ENCODE measurements around the gene VMP1. TPM values are rescaled to one million over a fixed set of nuclear protein-coding genes. Genes with fewer than 3 reads are reported as not detected.
"Not testable (repeated sequence)": the region's sequence is repeated elsewhere in the genome, so short reads cannot be mapped to it uniquely, and the experiment has no call there.

VMP1 gene
- total RNA-seq, 1 experiment from 2014 or later: 150 TPM

DNA sequence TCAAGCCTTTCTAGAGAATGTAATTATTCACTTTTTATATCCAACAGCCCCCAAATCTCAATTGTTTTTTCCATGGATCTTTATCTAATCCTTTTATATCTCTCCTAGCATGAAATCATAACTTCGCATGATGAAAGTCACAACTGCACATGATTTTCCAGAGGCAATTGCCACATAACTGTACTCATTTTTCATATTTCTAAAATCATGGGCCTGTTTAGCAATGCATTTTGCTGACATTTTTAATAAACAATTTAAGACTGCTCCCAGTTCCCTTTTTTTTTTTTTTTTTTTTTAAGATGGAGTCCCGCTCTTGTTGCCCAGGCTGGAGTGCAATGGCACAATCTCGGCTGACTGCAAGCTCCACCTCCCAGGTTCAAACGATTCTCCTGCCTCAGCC lies 83.5 kb downstream of the VMP1 start:
- in situ Hi-C loops (cut with HindIII; ENCODE audit: low pct_unique_long_range_greater_than_20kb, low sequenced_read_pairs): no loop called here
- DNase-seq (ENCODE audit: low read depth): no peak

DNA sequence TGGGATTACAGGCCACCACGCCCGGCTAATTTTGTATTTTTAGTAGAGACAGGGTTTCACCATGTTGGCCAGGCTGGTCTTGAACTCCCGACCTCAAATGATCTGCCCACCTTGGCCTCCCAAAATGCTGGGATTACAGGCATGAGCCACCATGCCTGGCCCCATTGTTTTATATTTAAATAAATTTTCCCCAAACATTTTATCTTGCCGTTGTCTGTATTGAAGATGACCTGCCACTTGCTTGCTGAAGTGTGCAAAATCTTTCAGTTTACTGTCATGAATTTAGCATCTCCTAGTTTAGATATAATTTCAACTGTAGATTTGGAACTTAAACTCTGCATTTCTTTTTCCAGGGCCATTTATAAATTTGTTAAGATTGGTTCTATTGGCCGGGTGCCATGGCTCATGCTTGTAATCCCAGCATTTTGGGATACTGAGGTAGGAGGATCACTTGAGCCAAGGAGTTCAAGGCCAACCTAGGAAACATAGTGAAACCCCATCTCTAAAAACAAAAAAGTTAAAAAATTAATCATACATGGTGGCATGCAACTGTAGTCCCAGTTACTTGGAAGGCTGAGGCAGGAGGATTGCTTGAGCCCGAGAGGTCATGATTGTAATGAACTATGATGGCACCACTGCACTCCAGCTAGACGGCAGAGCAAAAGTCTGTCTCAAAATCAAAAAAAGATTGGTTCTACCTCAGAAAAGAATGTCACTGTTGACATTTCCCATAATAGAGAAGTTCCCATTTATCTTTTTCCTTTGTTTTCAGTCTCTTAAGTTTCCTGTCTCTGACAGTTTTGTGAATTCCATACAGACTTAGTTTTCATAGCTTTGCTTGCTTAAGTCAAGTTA lies 84.4 kb downstream of the VMP1 start:
- DNase-seq (ENCODE audit: low read depth): peak; percentile 67
- in situ Hi-C loops (cut with HindIII; ENCODE audit: low pct_unique_long_range_greater_than_20kb, low sequenced_read_pairs): no loop called here

DNA sequence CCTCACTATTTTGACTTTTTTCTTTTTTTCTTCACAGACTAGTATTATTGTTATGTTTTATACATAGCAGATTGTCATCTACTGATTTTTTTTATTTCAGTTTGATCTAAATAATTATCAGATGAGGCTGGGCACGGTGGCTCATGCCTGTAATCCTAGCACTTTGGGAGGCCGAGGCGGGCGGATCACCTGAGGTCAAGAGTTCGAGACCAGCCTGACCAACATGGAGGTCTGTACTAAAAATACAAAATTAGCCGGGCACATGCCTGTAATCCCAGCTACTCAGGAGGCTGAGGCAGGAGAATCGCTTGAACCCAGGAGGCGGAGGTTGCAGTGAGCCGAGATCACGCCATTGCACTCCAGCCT lies 85.0 kb downstream of the VMP1 start:
- DNase-seq (ENCODE audit: low read depth); in situ Hi-C loops (cut with HindIII; ENCODE audit: low pct_unique_long_range_greater_than_20kb, low sequenced_read_pairs): not testable (repeated sequence)

DNA sequence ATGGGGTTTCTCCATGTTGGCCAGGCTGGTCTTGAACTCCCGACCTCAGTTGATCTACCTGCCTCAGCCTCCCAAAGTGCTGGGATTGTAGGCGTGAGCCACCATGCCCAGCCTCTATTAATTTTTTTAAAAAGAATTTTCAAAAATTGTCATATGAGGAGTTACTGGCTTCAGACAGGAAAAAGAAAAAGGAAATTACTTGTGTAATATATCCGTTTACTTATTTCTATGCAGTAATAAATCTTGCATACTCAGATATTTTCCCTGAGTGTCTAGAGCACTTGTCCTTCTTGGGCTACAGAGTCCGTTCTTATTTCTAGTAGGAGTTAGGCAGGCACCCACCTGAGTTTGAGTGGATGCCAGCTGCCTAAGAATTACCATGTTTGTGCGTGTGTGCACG lies 85.8 kb downstream of the VMP1 start:
- in situ Hi-C loops (cut with HindIII; ENCODE audit: low pct_unique_long_range_greater_than_20kb, low sequenced_read_pairs): no loop called here
- no peak for DNase-seq (ENCODE audit: low read depth)

DNA sequence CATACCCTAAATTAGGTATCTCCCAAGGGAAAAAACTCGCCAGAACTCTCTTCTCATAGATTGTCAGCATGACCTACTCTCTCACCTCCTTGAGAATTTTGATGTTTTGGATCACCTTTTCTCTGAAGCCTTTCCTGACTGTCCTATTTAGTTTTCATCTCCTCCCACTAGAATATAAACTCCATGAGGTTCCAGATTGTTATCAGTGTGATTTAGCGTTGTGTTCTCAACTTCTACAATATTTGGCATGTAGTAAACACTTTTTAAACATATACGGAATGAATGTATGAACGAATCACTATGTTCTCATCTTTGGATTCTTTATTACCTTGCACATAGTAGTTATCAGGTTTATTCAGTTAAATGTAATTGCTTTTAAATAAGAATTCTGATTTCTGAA lies 88.7 kb downstream of the VMP1 start:
- in situ Hi-C loops (cut with HindIII; ENCODE audit: low pct_unique_long_range_greater_than_20kb, low sequenced_read_pairs): no loop called here
- DNase-seq (ENCODE audit: low read depth): no peak

DNA sequence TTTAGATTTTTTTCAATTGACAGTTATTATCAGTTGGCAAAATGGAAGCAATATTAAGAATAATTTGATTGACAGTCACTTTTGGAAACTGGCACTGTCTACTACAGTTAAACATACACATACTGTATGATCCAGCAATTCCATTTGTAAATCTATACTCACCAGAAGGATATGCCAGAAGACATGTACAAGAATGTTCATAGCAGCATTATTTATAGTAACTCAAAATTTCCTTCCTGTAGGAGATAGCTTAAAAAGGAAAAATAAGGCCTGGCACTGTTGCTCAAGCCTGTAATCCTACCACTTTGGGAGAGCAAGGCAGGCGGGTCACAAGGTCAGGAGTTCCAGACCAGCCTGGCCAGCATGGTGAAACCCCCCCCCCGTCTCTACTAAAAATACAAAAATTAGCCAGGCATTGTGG lies 89.3 kb downstream of the VMP1 start:
- DNase-seq (ENCODE audit: low read depth): no peak
- in situ Hi-C loops (cut with HindIII; ENCODE audit: low pct_unique_long_range_greater_than_20kb, low sequenced_read_pairs): no loop called here

DNA sequence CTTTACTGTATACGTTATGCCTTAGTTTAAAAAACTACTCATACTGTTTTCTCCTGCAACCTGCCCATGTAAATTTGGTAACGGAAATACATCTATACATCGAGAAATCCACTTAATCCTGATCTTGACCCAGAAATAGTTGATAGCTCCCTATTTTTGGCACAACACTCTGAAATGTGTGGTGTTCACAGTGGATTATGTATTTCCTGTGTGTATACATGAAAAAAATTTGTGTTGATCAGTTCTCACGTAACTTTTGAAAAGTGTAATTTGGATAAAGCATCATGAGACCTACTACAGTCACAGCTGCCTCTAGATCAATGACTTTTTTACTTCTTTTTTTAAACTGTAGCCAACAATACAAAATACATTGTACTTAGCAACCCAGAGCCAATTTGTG lies 90.7 kb downstream of the VMP1 start:
- no peak for DNase-seq (ENCODE audit: low read depth)
- in situ Hi-C loops (cut with HindIII; ENCODE audit: low pct_unique_long_range_greater_than_20kb, low sequenced_read_pairs): no loop called here

DNA sequence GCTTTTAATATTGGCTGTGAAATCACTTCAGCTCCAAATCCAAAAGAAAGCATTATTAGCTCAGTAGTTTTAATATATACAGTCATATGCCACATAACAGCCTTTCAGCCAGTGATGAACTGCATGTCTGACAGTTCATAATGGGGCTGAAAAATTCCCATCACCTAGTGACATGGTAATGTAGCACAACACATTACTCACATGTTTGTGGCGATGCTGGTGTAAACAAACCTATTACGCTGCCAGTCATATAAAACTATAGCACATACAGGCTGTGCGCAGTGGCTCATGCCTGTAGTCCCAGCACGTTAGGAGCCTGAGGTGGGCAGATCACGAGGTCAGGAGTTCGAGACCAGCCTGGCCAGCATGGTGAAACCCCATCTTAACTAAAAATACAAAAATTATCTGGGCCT lies 93.1 kb downstream of the VMP1 start:
- in situ Hi-C loops (cut with HindIII; ENCODE audit: low pct_unique_long_range_greater_than_20kb, low sequenced_read_pairs): no loop called here
- DNase-seq (ENCODE audit: low read depth): peak; percentile 33

DNA sequence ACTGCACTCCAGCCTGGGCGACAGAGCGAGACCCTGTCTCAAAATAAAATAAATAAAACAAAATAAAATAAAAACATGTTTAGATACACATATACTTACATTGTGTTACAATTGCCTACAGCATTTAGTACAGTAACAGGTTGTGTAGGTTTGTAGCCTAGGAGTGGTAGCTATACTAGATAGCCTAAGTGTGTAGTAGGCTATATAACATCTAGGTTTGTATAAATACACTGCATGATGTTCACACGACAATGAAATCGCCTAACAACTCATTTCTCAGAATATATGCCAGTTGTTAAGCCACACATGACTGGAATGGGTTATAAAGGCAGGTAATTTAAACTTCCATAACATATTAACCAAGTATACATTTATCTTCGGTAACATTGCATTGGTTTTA lies 94.7 kb downstream of the VMP1 start:
- no peak for DNase-seq (ENCODE audit: low read depth)
- in situ Hi-C loops (cut with HindIII; ENCODE audit: low pct_unique_long_range_greater_than_20kb, low sequenced_read_pairs): no loop called here

DNA sequence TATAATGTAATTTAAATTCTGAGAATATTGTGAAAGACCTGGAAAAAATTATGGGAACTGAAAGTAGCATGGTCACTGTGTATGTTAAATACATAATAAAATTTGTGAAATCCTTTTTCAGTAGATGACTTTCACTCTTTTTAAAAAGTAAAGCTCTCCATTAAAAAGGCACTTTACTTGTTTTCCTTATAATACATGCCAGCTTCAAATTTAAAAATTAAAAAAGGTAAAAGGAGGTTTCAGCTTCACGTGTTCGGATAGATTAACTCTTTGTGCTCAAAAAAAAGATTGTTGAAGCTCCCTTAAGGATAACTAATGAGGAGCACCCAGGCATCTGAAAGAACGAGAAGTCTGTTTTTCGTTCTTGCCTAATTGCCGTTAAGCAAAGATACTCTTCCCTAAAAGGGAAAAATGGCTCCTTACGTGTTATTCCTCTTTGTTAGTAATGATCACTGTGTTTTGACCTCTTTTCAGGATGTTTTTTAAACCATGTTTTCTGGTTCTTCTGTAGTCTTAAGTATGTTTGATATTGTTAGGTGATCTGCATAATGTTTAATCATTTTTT lies 97.5 kb downstream of the VMP1 start:
- no peak for DNase-seq (ENCODE audit: low read depth)
- in situ Hi-C loops (cut with HindIII; ENCODE audit: low pct_unique_long_range_greater_than_20kb, low sequenced_read_pairs): no loop called here

DNA sequence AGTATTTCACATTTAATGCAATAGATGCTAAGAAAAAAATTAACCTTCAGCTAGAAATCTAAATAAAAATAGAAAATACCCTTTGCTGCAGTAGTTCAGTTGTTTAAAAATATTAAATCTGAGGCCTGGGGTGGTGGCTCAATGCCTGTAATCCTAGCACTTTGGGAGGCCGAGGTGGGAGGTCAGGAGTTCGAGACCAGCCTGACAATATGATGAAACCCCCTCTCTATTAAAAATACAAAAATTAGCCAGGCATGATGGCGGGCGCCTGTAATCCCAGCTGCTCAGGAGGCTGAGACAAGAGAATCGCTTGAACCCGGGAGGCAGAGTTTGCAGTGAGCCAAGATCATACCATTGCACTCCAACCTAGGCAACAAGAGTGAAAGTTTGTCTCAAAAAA lies 98.9 kb downstream of the VMP1 start:
- DNase-seq (ENCODE audit: low read depth); in situ Hi-C loops (cut with HindIII; ENCODE audit: low pct_unique_long_range_greater_than_20kb, low sequenced_read_pairs): not testable (repeated sequence)

DNA sequence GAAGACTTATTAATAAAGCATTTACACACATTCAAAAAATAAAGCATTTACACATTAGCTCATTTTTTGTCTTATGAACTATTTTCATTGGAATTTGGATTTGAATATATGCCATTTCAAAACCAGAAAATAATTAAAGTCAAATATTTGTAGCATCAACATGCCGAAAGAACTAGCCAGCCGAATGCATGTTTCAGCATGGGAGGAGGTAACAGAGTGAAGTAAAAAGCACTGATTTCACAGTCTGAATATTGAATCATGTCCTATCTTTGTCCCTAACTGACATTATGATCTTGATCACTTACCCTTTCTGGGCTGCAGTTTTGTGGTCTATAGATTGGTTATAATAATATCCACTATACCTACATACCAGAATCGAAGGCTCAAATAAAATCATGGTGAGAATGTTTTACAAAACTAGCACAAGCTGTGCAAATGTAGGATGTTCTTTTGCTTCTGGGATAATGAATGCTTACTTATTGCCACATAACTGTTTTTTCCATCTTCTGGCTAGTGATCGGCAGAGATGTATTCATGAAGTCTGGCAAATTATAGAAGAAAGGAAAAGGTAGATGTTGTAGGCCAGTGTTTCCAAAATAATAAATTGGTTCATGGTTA lies 100.5 kb downstream of the VMP1 start:
- DNase-seq (ENCODE audit: low read depth): no peak
- in situ Hi-C loops (cut with HindIII; ENCODE audit: low pct_unique_long_range_greater_than_20kb, low sequenced_read_pairs): no loop called here

DNA sequence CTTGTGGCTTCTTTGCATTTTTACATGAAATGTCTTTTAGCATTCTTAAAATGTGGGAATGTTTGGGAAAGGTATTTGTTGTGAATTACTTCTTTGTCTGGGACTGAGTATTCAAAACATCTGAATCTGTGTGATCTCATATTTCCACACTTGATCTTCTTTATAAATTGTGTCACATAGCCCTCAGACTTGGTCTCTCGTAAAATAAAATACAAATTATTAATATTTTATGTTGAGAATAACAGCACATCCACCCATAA lies 103.4 kb downstream of the VMP1 start:
- DNase-seq (ENCODE audit: low read depth): no peak
- in situ Hi-C loops (cut with HindIII; ENCODE audit: low pct_unique_long_range_greater_than_20kb, low sequenced_read_pairs): no loop called here

DNA sequence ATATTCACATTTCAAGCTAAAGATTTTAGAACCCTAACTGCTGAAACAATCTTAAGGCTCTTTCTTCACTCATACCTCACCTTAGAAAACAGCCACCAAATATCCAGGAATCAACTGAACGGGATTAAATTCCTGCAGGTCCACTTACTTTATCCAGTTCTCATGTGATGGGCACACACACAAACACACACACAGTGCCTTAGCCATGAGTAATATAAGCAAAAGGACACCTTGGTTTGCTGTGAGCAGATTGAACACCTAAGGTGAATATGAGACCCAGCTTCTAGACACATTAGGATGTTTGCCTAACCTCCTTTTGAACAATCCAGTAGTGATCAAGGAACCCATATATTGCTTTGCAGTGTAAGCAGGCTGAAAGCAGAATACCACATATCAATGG lies 103.8 kb downstream of the VMP1 start:
- in situ Hi-C loops (cut with HindIII; ENCODE audit: low pct_unique_long_range_greater_than_20kb, low sequenced_read_pairs): no loop called here

DNA sequence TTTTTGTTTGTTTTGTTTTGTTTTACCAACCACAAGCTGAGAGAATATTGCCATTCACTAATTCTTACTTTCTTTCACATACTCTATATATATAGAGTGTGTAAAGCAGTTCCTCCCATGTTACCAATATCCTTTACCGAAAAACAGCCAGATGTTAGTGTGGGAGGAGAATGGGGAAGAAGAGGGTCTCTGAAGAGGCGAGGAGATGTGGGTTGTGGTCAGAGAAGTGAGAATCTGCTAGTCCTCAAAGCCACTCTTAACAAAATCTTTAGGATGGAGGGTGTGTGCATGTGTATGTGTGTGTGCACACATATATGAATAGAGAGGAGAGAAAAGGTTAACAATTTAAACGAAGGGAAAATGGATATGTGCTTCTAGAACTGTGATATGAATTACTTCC lies 104.7 kb downstream of the VMP1 start:
- DNase-seq (ENCODE audit: low read depth): no peak
- in situ Hi-C loops (cut with HindIII; ENCODE audit: low pct_unique_long_range_greater_than_20kb, low sequenced_read_pairs): no loop called here

More for the DNA sequence above, 103.8 kb downstream of the VMP1 start:
- no peak for DNase-seq (ENCODE audit: low read depth)

DNA sequence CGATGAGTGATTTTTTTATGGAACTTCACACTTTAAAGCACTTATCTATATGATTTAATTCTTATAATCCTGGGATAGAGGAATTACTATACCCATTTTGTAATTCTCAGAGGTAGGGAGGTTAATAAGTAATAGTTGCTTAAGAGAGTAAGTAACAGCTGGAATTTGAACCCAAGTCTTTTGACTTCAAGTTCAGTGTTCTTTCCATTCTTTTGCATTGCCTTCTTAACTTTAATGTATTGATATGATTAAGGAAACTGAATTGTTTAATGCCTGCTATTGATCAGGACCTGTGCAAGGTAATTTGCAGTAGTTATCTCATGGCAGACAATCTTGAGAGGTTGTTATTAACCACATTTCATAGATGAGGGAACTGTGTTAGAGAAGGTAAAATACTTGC lies 106.8 kb downstream of the VMP1 start:
- in situ Hi-C loops (cut with HindIII; ENCODE audit: low pct_unique_long_range_greater_than_20kb, low sequenced_read_pairs): no loop called here
- DNase-seq (ENCODE audit: low read depth): no peak

DNA sequence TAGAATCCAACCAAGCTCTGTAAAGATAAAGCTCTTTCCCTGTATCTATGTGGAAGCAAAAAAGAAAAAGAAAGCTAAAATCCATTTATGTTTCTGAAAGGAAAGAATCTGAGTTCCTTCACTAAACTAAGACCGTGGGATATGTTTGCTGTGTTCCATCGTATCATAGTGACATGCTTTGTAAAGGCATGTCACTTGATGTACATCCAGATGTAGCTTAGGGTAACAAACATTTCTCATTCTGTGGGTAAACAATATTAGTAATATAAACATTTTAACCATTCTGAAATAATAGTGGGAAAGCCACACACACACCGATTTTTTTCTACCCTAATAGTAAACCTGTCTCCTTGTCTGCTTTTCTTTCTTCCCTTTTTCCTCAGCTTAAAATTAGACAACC lies 107.2 kb downstream of the VMP1 start:
- DNase-seq (ENCODE audit: low read depth): no peak
- in situ Hi-C loops (cut with HindIII; ENCODE audit: low pct_unique_long_range_greater_than_20kb, low sequenced_read_pairs): no loop called here

DNA sequence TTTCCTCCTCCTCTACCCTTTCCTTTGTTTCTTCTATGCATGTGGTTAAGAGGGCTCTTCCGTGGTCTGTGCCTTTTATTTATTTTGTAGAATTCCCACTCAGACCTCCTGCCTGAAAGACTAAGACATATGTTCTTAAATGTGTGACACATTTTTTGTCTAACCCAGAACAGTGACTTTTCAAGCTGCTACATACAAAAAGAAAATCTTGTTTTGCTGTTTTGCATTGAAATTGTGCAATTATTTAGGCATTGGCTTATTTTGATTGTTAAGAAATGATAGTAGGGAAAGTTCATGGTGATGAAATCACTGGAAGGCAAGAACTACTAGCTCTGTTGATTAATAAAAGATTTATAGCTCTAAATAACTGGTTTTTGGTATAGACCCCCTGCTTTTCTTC lies 108.5 kb downstream of the VMP1 start:
- DNase-seq (ENCODE audit: low read depth): no peak

DNA sequence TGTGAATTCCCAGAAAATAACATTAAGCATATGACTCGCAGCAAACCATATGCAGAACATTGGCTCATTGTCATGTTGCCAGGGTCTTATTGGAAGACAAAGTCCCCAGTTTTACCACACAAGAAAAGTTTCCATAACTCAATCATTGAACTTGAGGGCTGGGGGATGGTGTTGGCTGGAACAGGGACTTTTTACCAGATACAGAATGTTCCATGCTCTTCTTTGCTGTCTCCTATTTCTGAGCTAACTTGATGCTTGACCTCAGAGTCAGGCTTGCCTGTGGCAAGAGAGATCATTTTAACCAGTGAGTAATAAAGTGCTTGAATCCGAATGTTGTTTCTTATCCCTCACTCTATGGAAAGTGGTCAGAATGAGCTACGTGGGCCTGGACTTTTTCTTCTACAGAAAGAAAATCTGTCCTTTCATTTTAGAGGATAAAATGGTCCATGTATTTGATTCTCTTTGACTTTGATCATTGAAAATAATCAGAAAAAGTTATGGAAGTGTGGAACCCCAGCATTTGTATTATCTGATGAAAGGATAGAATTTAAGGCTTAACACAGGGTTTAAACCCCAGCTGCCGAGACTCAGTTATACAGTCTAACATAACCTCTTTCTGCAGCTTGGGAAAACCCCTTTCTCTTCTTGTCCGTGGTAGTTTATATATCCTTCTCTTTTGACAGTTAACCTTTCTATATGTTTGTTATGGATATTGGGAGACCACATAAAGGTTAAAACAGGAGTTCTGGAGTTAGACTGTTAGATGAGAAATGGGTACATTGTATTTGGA lies 118.3 kb downstream of the VMP1 start:
- no peak for DNase-seq (ENCODE audit: low read depth)
- in situ Hi-C loops (cut with HindIII; ENCODE audit: low pct_unique_long_range_greater_than_20kb, low sequenced_read_pairs): no loop called here

More for the DNA sequence above, 108.5 kb downstream of the VMP1 start:
- in situ Hi-C loops (cut with HindIII; ENCODE audit: low pct_unique_long_range_greater_than_20kb, low sequenced_read_pairs): no loop called here
